GM18502 (cell line): ENCODE data around the gene MARS1.
"Not testable (repeated sequence)": the region's sequence is repeated elsewhere in the genome, so short reads cannot be mapped to it uniquely, and the experiment has no call there.

Experiments used
- ATAC-seq: cut with Tn5 transposase; IDR thresholded peaks from one replicate; pipeline ENCODE4 v1.9.1; 2021; ENCODE audit warnings: mild to moderate bottlenecking; ENCODE audit not compliant: unreplicated experiment, poor library complexity

Gene MARS1

GRCh38 chr12:57488402-57489156 is 711 bp downstream of the MARS1 start:
- ATAC-seq, result no peak

GRCh38 chr12:57489157-57489641 is 1.3 kb downstream of the MARS1 start:
- ATAC-seq, result no peak

- ATAC-seq, result no peak
Observed at GRCh38 chr12:57490126-57490525, 2.3 kb downstream of the MARS1 start.

- ATAC-seq, result no peak
Observed at GRCh38 chr12:57491393-57492280, 3.8 kb downstream of the MARS1 start.

GRCh38 chr12:57495051-57495701 is 7.3 kb downstream of the MARS1 start:
- not testable (repeated sequence) for ATAC-seq

DNA sequence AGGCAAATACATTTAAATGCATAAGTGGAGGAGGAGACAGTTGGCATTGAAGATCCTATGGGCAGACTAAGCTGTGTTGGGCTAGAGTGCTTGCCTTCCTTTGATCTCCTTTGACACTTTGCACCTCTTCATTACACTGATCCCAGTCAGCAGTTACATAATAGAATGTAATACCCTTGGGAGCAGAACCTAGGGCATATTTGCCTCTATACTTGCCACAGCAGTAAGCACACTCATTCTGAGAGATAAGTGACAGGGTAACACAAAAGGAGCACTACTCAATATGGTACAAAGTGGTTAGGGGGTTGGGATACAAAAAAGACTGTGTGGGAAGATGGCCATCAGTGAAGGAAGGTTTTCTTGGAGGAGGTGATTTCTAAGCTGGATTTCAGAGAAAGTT is 9.0 kb downstream of the MARS1 start:
- ATAC-seq, result no peak

DNA sequence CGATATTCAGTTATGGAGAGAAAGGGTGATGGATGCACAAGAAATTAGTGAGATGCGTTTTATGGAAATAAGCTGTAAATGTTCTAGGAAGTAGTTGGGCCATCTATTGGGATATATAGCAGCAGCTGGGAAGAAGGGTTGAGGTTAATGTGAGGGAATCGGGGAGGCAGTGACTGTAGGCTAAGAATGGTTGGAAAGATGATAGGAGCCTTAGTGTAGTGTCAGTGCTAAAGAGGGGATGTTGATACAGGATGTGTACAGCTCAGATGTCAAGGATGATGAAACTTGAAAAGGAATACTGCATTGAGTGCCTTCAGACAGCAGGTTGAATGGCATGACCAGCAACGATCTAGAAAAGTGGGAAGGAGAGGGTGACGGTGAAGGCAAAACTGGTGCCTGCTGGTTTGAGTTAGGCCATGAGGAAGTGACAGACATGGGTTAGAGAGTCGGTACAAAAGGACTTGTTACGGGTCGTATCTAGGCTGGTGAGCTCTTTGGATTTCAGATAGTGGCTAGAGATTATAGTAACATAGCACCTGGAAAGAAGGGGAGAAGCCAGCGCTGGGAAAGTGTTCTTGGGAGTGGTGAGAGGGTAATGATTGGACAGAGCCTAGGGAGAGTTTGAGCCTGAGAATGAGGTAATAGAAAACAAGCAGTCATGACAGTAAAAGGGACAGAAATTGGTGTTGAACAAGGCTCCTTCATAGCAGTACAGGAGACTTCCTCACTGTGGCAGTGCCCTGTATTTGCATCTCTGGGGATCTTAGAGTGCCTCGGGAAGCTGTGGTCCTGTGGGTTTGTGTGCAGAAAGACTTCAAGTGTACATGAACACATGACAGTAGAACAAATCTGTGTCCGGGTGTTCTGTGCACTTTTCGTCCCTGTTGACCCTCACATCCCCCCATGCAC is 9.6 kb downstream of the MARS1 start:
- no peak for ATAC-seq

DNA sequence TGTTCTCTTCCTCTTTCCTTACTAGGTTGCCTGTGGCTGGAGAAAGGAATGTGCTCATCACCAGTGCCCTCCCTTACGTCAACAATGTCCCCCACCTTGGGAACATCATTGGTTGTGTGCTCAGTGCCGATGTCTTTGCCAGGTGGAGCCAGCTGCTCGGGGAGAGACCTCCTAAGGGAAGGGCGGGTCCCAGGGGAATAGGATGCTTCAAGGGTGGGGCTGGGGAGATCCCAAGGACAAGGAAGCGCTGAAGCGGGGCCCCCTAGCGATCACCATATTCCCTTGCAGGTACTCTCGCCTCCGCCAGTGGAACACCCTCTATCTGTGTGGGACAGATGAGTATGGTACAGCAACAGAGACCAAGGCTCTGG is 10.2 kb downstream of the MARS1 start:
- ATAC-seq, result no peak

DNA sequence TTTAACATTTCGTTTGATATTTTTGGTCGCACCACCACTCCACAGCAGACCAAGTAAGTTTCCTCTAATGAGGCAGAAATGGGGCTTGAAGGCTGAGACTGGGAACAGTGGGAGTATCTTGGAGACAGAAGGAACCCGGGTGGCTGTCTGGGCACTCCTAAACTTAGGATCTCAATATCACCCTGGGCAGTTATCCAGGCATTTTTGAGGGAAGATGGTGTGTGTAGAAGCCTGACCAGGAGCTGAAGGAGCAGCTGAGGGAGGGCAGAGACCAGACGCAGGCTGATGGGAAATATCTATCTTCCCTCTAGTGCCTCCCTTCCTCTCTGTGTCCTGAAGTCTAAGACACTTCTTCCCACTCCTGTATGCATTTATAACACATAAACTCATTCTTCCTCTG is 10.7 kb downstream of the MARS1 start:
- no peak for ATAC-seq

DNA sequence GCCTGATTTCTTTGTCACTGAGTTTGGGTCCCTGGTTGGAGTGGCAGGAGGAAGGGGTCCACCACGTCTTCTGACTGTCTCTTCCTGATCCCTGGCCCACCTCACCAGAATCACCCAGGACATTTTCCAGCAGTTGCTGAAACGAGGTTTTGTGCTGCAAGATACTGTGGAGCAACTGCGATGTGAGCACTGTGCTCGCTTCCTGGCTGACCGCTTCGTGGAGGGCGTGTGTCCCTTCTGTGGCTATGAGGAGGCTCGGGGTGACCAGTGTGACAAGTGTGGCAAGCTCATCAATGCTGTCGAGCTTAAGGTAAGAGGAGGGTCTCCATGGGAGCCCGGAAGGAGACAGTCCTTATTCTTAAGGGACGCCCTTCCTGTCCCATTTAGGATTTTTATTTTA is 12.3 kb downstream of the MARS1 start:
- no peak for ATAC-seq

DNA sequence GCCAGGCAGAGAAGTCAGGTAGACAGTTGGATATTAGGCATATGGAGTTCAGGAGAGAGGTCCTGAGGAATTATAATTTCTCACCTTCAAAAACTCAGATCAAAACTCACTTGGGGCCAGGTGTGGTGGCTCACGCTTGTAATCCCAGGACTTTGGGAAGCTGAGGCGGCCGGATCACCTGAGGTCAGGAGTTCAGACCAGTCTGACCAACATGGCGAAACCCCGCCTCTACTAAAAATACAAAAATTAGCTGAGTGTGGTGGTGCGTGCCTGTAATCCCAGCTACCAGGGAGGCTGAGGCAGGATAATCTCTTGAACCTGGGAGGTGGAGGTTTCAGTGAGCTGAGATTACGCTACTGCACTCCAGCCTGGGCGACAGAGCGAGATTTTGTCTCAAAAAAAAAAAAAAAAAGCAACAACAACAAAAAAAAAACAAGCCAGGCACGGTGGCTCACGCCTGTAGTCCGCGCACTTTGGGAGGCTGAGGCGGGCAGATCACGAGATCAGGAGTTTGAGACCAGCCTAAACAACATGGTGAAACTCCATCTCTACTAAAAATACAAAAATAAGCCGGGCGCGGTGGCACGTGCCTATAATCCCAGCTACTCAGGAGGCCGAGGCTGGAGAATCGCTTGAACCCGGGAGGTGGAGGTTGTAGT is 14.6 kb downstream of the MARS1 start:
- ATAC-seq, result not testable (repeated sequence)

GRCh38 chr12:57506541-57506940 is 18.7 kb downstream of the MARS1 start:
- not testable (repeated sequence) for ATAC-seq

DNA sequence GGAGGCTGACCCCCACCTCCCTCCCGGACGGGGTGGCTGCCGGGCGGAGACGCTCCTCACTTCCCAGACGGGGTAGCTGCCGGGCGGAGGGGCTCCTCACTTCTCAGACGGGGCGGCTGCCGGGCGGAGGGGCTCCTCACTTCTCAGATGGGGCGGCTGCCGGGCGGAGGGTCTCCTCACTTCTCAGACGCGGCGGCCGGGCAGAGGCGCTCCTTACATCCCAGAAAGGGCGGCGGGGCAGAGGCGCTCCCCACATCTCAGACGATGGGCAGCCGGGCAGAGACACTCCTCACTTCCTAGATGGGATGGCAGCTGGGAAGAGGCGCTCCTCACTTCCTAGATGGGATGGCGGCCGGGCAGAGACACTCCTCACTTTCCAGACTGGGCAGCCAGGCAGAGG is 19.9 kb downstream of the MARS1 start:
- ATAC-seq, result not testable (repeated sequence)

DNA sequence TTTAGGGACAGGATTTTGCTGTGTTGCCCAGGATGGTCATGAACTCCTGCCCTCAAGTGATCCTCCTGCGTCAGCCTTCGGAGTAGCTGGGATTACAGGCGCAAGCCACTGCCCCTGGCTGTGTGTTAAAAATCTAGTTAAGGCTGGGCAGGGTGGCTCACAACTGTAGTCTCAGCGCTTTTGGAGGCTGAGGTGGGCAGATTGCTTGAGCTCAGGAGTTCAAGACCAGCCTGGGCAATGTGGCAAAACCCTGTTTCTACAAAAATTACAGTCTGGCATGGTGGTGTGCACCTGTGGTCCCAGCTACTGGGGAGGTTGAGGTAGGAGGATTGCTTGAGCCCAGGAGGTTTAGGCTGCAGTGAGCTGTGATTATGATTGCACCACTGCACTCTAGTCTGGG is 23.3 kb downstream of the MARS1 start:
- ATAC-seq, result no peak

DNA sequence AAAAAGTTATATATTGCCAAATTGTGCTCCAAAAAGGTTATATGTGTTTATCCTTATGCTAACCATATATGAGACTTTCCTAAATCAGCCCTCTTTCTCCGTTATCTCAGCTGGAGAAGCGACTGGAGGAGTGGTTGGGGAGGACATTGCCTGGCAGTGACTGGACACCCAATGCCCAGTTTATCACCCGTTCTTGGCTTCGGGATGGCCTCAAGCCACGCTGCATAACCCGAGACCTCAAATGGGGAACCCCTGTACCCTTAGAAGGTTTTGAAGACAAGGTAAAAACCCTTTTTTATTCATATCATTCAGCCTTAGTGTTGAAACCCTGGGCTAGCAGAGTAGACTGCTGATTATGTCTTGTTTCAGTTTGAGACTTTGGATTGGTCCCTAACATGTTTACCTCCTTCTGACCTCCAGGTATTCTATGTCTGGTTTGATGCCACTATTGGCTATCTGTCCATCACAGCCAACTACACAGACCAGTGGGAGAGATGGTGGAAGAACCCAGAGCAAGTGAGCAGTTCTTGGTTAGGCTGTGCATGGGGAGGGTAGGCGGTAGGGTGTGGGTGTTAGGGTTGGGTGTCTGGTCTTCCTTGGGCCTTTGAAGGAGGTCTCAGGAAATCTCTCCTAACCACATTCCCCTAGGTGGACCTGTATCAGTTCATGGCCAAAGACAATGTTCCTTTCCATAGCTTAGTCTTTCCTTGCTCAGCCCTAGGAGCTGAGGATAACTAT is 23.9 kb downstream of the MARS1 start:
- no peak for ATAC-seq

- no peak for ATAC-seq
Observed at GRCh38 chr12:57512665-57513064, 24.8 kb downstream of the MARS1 start.

- no peak for ATAC-seq
Observed at GRCh38 chr12:57513266-57513665, 25.4 kb downstream of the MARS1 start.

DNA sequence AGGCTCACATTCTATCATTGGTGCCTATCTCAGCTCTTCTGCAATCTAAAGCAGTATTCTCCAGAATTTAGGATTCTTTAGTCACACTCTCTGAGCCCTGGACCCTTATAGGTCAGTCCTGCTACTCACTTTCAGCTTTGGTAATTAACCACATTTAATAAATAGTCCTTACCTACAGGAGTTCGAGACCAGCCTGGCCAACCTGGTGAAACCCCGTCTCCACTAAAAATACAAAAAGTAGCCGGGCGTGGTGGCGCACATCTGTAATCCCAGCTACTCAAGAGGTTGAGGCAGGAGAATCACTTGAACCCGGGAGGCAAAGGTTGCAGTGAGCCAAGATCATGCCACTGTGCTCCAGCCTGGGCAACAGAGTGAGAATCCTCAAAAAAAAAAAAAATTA is 25.8 kb downstream of the MARS1 start:
- ATAC-seq, result not testable (repeated sequence)

DNA sequence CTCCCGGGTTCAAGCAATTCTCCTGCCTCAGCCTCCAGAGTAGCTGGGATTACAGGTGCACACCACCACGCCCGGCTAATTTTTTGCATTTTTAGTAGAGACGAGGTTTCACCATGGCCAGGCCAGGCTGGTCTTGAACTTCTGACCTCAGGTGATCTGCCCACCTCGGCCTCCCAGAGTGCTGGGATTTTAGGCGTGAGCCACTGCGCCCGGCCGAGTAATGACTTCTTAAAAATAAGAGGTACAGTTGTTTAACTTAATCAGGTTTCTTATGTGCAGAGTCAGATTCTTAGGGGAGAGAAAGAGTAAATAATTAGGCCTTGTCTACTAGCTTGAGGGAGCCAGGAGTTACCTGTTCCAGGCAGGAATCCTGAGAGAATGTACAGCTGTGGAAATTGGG is 26.4 kb downstream of the MARS1 start:
- not testable (repeated sequence) for ATAC-seq
